ENCODE results near the gene NKAP. TPM values are rescaled to one million over a fixed set of nuclear protein-coding genes. Genes with fewer than 3 reads are reported as not detected.

NKAP gene
- total and polyA plus RNA-seq, 2 of the 13 experiments (the other 11 are each of a cell fraction or from before 2014, with no cell fraction given): 3.6 to 6.1 TPM

DNA sequence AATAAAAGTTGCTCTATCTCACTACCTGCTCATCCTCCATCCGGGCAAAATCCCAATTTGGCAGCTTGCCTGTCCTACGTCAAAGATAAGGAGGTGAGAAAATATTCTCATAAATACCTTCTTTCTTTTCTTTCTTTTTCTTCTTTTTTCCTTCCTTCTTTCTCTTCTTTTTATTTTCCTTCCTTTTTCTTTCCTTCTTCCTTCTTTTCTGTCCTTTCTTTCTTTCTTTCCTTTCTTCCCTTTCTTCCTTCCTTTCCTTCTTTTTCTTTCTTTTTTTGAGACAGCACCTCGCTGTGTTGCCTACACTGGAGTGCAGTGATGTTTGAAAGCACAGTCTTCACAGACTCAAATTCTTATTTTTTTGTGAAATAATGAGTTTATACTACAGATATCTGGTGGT, 38.6 kb upstream of the NKAP start:
- Histone ChIP-seq H3K9me3 (ENCODE audit: low read length) (no peaks in the 10 kb centered on the region), H3K4me2 (ENCODE audit: low read depth, low read length) (no peak overlapping the region), H3K79me2 (ENCODE audit: insufficient read depth, low read length) (no peaks in the 10 kb centered on the region), H3K27me3 (ENCODE audit: control insufficient read depth in 1 of 2, insufficient read depth in 2 of 2, low read length in 2 of 2) (no peaks in the 10 kb centered on the region), H3K4me1 (ENCODE audit: insufficient read depth, low read length) (no peaks in the 10 kb centered on the region), H3K4me3 (replicated peaks in 1 of 3; ENCODE audit: insufficient read depth in 1 of 3, low read depth in 2 of 3, low read length in 3 of 3) (no peak overlapping the region), H3K36me3 (replicated peaks in 1 of 2; ENCODE audit: control insufficient read depth in 1 of 2, insufficient read depth in 2 of 2, low read length in 2 of 2) (no peaks in the 10 kb centered on the region), H4K20me1 (ENCODE audit: insufficient read depth, low read length) (no peaks in the 10 kb centered on the region), H2AFZ (ENCODE audit: low read length) (no peak overlapping the region), H3K9ac (ENCODE audit: insufficient read depth, low read depth, low read length) (no peak overlapping the region), H3K27ac (ENCODE audit: extremely low read length, insufficient read depth, low read length) (no peak overlapping the region)
- in situ Hi-C loops (cut with HindIII; ENCODE audit: extremely low pct_ligation_motif_present, low pct_unique_long_range_greater_than_20kb) (loop anchor here (25.0 kb wide), 1 partner anchor 155 kb away; no protein-coding TSS in a partner anchor), intact Hi-C loops (cut with micrococcal nuclease; ENCODE audit: unreplicated experiment) (no loop called here)
- ChIA-PET CTCF (ENCODE audit: low intra/inter-chr PET ratio, low total read pairs) (no interaction called here), POLR2A (no interaction called here)
- 34% methylated on average over 3 of the region's 3 CpGs for WGBS (ENCODE audit: low lambda C conversion rate)
- no peak for FAIRE-seq
- no peak for ATAC-seq
- no TSS peak for BruUV-seq (replicated peaks)
- no peak for TF ChIP-seq NFRKB (IDR thresholded peaks at IDR 0.05)
- no peak for TF ChIP-seq ZNF570 (CRISPR knock-in tag; IDR thresholded peaks at IDR 0.05; ENCODE audit: borderline replicate concordance)
- no peak for TF ChIP-seq PLRG1 (conservative IDR thresholded peaks at IDR 0.05)
- TF ChIP-seq, protein P1, sequence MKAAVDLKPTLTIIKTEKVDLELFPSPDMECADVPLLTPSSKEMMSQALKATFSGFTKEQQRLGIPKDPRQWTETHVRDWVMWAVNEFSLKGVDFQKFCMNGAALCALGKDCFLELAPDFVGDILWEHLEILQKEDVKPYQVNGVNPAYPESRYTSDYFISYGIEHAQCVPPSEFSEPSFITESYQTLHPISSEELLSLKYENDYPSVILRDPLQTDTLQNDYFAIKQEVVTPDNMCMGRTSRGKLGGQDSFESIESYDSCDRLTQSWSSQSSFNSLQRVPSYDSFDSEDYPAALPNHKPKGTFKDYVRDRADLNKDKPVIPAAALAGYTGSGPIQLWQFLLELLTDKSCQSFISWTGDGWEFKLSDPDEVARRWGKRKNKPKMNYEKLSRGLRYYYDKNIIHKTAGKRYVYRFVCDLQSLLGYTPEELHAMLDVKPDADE (CRISPR knock-in tag; IDR thresholded peaks at IDR 0.05): no peak
- no peak for TF ChIP-seq ZNF430 (CRISPR knock-in tag; IDR thresholded peaks at IDR 0.05)
- TF ChIP-seq CEBPG (CRISPR knock-in tag; IDR thresholded peaks at IDR 0.05): no peak
- TF ChIP-seq ZNF841 (CRISPR knock-in tag; IDR thresholded peaks at IDR 0.05; ENCODE audit: borderline replicate concordance): no peak
- TF ChIP-seq ZNF432 (CRISPR knock-in tag; IDR thresholded peaks at IDR 0.05; ENCODE audit: borderline replicate concordance): no peak
- no peak for TF ChIP-seq ZNF207 (IDR thresholded peaks at IDR 0.05; ENCODE audit: borderline replicate concordance)
- TF ChIP-seq ZFP41 (CRISPR knock-in tag; IDR thresholded peaks at IDR 0.05; ENCODE audit: borderline replicate concordance): no peak
- no peak for TF ChIP-seq ELF1 (CRISPR knock-in tag; IDR thresholded peaks at IDR 0.05)
- no peak for TF ChIP-seq ZNF674 (CRISPR knock-in tag; IDR thresholded peaks at IDR 0.05; ENCODE audit: low read depth)
- DNase-seq (ENCODE audit: low spot score): no peak

All from HepG2 (cell line).